ENCODE results near the gene CAMSAP3.
"Not testable (repeated sequence)": the region's sequence is repeated elsewhere in the genome, so short reads cannot be mapped to it uniquely, and the experiment has no call there.

Gene CAMSAP3

GRCh38 chr19:7632340-7633203 is 36.9 kb downstream of the CAMSAP3 start:
- no peak for DNase-seq

GRCh38 chr19:7633698-7634097 is 38.0 kb downstream of the CAMSAP3 start, which contains the start of gene PCP2:
PCP2 (minus strand) TSS chr19:7633719; CDS start chr19:7633457, 262 bp downstream.
- no peak for DNase-seq

GRCh38 chr19:7635670-7636069 is 40.0 kb downstream of the CAMSAP3 start:
- DNase-seq: no peak

- DNase-seq: no peak
Measured at GRCh38 chr19:7636317-7636690, 40.6 kb downstream of the CAMSAP3 start.

- peak; percentile 90 for DNase-seq
Measured at GRCh38 chr19:7636691-7637373, 41.2 kb downstream of the CAMSAP3 start, which contains the start of gene STXBP2. STXBP2 (plus strand) TSS chr19:7637110; CDS start chr19:7637150, 40 bp downstream.

- no peak for DNase-seq
Measured at GRCh38 chr19:7637374-7638256, 42.0 kb downstream of the CAMSAP3 start.

GRCh38 chr19:7638802-7639465 is 43.3 kb downstream of the CAMSAP3 start:
- DNase-seq: no peak

- DNase-seq: no peak
Measured at GRCh38 chr19:7639863-7640348, 44.2 kb downstream of the CAMSAP3 start.

- DNase-seq: no peak
Measured at GRCh38 chr19:7640803-7641202, 45.1 kb downstream of the CAMSAP3 start.

GRCh38 chr19:7641290-7642276 is 45.9 kb downstream of the CAMSAP3 start:
- DNase-seq: no peak

GRCh38 chr19:7642295-7643030 is 46.8 kb downstream of the CAMSAP3 start:
- DNase-seq: no peak

- no peak for DNase-seq
Measured at GRCh38 chr19:7643031-7643415, 47.4 kb downstream of the CAMSAP3 start.

- not testable (repeated sequence) for DNase-seq
Measured at GRCh38 chr19:7643629-7644549, 48.2 kb downstream of the CAMSAP3 start.

- no peak for DNase-seq
Measured at GRCh38 chr19:7644550-7644877, 48.9 kb downstream of the CAMSAP3 start.

GRCh38 chr19:7645163-7645562 is 49.5 kb downstream of the CAMSAP3 start:
- DNase-seq: no peak

- no peak for DNase-seq
Measured at GRCh38 chr19:7645656-7646425, 50.2 kb downstream of the CAMSAP3 start.

- DNase-seq: no peak
Measured at GRCh38 chr19:7646426-7646700, 50.7 kb downstream of the CAMSAP3 start.

GRCh38 chr19:7647156-7647555 is 51.5 kb downstream of the CAMSAP3 start:
- no peak for DNase-seq
